ENCODE measurements around the gene ZPR1. TPM values are rescaled to one million over a fixed set of nuclear protein-coding genes. Genes with fewer than 3 reads are reported as not detected.

The ZPR1 gene
- total RNA-seq, 1 donor from 2014 or later = 28.8 TPM

GRCh38 chr11:116750070-116750718, 37.6 kb downstream of the ZPR1 start:
- DNase-seq = no peak

- DNase-seq = no peak
Measured at GRCh38 chr11:116742104-116742503, 45.7 kb downstream of the ZPR1 start.

- no peak for DNase-seq
Measured at GRCh38 chr11:116740741-116741140, 47.1 kb downstream of the ZPR1 start.

DNA sequence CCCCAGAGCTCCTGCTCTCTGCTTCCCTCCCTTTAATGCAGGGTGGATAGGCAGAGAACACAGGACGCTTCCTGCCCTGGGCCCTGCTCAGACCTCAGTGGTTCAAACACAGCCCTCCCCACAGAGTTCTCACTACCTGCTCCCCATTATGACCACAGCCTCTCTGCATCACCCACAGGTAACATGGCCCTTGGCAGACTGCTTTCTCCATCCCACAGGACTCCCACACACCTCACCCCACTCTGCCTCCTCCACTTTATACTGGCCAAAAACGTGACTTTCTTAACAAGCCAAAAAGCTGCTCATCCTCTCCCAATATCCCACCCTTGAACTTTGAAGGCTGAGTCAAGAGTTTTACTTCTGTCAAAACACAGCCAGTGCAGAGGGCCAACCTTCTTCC, 48.8 kb downstream of the ZPR1 start:
- no peak for DNase-seq

DNA sequence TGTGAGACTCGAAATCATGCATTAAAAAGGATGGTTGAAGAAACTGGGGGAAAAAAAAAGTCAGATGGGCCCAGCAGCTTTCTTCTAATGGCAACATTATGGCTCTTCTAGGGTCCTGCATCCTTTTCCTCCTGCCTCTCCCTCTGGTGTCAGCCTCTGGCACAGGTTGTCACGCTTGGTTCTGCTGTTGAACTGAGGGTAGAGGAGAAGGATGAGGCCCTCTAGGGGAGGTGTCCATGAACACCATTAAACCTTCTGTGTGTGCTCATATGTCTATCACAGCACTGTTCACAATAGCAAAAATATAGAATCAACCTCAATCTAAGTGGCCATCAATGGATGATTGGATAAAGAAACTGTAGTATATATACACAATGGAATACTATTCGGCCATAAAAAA, 51.1 kb downstream of the ZPR1 start:
- DNase-seq = no peak

- DNase-seq = no peak
Measured at GRCh38 chr11:116733969-116734508, 53.8 kb downstream of the ZPR1 start.

GRCh38 chr11:116733043-116733755, 54.6 kb downstream of the ZPR1 start:
- no peak for DNase-seq

DNA sequence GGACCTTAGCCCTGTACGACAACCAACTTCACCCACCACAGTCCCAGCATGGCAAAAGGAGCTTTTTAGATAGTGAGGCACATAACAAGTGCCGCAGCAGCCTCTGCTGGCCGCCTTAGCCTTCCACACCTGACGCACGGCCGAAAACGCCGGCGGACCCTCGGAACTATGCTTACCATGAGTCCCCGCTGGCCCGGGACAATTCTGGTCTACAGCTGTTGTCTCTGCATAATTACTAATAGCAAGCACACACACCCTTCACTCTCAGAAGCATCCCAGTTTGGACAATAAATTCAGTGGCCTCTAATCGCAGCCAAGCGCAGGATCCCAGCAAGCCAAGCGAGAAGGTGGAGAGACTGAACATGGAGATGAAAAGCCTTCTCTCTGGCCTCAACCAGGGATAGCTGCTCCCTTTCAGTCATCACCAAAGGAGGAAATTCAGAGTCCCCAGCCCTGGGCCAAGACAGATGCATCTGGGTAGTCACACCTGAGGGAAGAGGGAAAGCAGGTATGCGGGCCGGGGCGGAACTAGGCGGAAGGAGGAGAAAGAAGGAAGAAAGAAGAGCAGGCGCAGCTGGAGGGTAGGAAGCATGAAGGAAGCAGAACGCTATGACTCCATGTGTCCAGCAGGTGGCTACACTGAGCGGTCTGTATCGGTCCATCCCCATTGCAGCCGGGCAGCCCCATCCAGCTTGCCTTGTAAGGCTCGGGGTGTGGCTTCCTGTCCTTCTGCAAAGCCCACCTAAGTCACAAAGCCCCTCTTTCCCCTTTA, 55.4 kb downstream of the ZPR1 start:
- peak; percentile 79 for DNase-seq

GRCh38 chr11:116731821-116732220, 56.0 kb downstream of the ZPR1 start:
- DNase-seq = no peak

- peak; percentile 51 for DNase-seq
Measured at GRCh38 chr11:116731097-116731761, 56.6 kb downstream of the ZPR1 start.

DNA sequence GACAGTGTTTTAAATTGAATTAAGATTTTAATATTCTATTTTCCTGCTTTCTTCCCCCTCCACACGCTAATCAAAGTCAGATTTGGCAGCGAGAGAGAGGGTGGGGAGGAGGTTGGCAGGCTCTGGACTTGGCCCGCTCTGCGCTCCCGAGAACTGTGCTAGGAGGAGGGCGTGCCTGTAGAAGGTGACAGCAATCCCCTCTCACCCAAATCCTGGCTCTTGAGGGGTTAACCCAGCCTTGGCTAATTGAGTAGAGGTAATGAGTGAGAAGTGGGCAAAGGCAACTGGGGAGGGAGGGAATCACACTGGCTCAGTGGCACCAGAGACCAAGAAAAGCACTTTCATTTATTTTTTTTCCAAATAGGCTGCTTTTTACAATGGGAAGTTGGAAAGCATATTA, 57.2 kb downstream of the ZPR1 start:
- peak; percentile 8 for DNase-seq

- DNase-seq = no peak
Measured at GRCh38 chr11:116730241-116730561, 57.6 kb downstream of the ZPR1 start.

DNA sequence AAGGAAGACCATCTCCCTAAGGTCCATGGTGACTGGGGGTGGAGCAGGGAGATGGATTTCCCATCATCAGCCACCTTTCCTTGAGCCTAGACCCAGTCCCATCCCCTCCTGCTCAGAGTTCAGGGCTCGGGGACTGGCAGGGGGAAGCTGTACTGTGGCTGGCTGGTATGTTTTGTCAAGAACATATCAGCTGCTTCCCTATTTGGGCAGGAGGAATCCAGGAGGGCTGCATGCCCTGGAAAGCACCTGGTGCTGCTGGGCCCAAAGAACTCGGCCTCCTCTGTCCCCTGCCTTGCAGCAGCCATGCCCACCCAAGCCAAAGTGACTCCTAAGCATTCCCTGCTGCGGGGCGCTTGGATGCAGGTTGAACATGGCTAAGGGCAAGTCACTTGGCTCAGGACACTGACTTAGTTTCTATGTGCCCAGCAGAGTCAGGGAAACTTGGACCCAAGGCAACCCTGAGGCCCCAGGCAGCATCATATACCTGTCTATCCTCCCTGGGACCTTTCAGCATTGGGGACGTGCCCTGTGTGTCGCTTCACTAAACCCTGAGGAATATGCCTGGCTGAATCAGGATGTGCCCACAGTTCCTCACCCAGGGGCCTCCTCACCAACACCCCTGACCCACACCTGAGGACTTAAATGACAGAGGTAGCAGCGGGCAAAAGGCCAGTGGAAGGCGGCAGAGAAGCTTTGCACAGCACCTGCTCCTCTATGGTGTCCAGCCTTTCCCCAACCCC, 58.2 kb downstream of the ZPR1 start:
- DNase-seq = no peak

DNA sequence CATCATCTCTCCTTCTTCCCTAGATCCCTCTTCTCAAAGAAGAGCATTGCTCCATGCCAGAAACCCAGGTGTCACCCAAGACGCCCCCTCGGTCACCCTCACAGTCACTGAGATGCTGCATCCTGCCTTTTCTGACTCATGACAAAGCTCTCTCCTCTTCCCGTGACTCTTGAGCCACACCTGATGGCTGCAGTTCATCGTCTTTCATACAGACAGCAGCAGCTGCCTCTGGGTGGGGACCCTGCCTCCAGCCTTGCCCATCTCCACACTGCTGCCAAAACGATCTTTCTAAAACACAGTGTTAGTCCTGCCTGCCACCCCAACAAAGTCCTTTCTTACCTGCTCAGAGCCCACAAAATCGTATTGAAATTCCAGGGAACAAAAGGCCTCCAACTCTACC, 59.8 kb downstream of the ZPR1 start:
- DNase-seq = peak; percentile 33

DNA sequence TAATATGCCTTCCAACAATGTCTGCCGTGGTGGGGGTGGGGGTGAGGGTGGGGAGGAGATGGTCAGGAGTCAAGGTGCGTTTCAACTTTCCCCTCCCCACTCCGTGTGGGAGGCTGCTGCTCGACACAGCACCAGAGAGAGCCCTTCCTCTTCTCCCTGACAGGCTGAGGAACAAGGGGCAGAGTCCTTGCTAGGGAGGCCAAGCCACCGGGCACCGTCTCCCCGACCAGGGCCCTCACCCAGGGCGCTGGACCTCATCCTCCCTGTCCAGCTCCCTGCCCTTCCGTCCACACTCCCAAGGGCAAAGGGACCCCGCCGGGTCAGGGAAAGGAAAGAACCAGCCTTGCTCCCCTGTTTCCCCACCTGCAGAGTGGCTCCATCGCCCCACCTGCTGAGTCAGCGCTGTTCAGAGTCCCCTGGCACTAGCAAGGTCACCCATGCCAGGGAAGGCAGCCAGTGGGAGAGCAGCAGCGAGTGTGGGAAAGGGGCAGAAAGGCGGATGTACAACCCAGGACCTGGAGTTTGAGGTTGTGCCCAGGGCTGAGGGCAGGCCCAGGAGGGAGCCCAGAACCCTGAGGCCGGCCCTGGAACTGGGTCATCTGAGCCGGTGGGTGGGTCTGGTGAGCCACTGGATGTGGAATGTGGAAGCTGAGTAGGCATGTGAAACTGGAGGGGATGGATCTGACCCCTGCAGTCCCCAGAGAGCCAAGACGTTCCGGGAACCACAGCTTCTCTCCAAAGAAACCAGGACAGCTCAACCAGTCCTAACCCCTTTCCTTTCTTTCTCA, 62.2 kb downstream of the ZPR1 start:
- DNase-seq = no peak

GRCh38 chr11:116724813-116725212, 63.0 kb downstream of the ZPR1 start:
- no peak for DNase-seq

Other genes with a start within 250 kb of the ZPR1 start
- 18.7 TPM for gene BUD13, start 15.0 kb downstream of the ZPR1 start, total RNA-seq
- not detected for gene APOA5, start 3.9 kb upstream of the ZPR1 start, total RNA-seq
- gene APOA4, start 35.3 kb upstream of the ZPR1 start, total RNA-seq = not detected
- gene APOC3, start 41.9 kb upstream of the ZPR1 start, total RNA-seq = not detected
- 1.1 TPM for gene APOA1, start 49.6 kb upstream of the ZPR1 start, total RNA-seq

Data from tongue (tissue), 2 donors.